Panc1 (cell line): ENCODE measurements around the gene TADA1. TPM values are rescaled to one million over a fixed set of nuclear protein-coding genes. Genes with fewer than 3 reads are reported as not detected.

Source experiments
- ATAC-seq: fragments of 200-7000 bp; cut with Tn5 transposase; 2 replicates; pipeline ENCODE4 v1.9.1; 2020; ENCODE audit warnings: mild to moderate bottlenecking, moderate library complexity
- BruUV-seq: library from RNA; stranded (reverse); fragments of 400-500 nt; replicated peaks from 2 replicates; lab custom pipeline; 2021; lab: Mats Ljungman, UMichigan
- CTCF ChIA-PET: fragments of 300-600 bp; sonication (Branson Sonifier 250); formaldehyde crosslinking; loops from one replicate; lab custom pipeline; 2022; ENCODE audit warnings: antibody characterized with exemption; lab: Charles Lee
- POLR2A ChIA-PET: fragments of 300-600 bp; sonication (Branson Sonifier 250); formaldehyde crosslinking; loops from one replicate; lab custom pipeline; 2022; ENCODE audit warnings: antibody characterized with exemption; lab: Charles Lee
- DNase-seq: peaks from one replicate; pipeline ENCODE4 v3.0.0-alpha.2; 2010; ENCODE audit warnings: low read depth, low spot score
- H3K27ac ChIP-seq: 2 replicates; pipeline ENCODE4 v1.5.1; 2011; ENCODE audit warnings: mild to moderate bottlenecking, low read length, inconsistent platforms
- H3K27me3 ChIP-seq: fragments of 200-500 bp; sonication (Bioruptor generic); 2 replicates; pipeline ENCODE4 v1.6.0; 2014; ENCODE audit warnings: low read length, inconsistent platforms; ENCODE audit not compliant: control insufficient read depth, insufficient read depth
- H3K36me3 ChIP-seq: fragments of 200-500 bp; sonication (Bioruptor generic); 2 replicates; pipeline ENCODE4 v1.5.1; 2014; ENCODE audit warnings: inconsistent platforms, mild to moderate bottlenecking, low read length, moderate library complexity; ENCODE audit not compliant: control insufficient read depth, insufficient read depth
- H3K4me1 ChIP-seq: 2 replicates; pipeline ENCODE4 v1.5.1; 2011; ENCODE audit warnings: inconsistent platforms, mild to moderate bottlenecking, low read length, moderate library complexity; ENCODE audit not compliant: control insufficient read depth, insufficient read depth
- H3K4me3 ChIP-seq, 2 experiments: 2 replicates each; pipeline ENCODE4 v1.5.1; 2011 to 2012; ENCODE audit warnings: low read depth in 2 of 2, low read length in 2 of 2, mild to moderate bottlenecking in 2 of 2, inconsistent platforms in 1 of 2, moderate library complexity in 1 of 2
- H3K9me3 ChIP-seq: fragments of 200-500 bp; sonication (Bioruptor generic); 2 replicates; pipeline ENCODE4 v1.5.1; 2014; ENCODE audit warnings: low read depth, mild to moderate bottlenecking, inconsistent platforms, low read length, moderate library complexity; ENCODE audit not compliant: control insufficient read depth, insufficient read depth
- POLR2AphosphoS5 ChIP-seq: IDR thresholded peaks from 2 replicates; pipeline ENCODE4 v1.6.1; 2012; ENCODE audit warnings: mild to moderate bottlenecking, low read depth, low read length, moderate library complexity
- SIN3A ChIP-seq: IDR thresholded peaks from 2 replicates; pipeline ENCODE4 v1.6.1; 2012; ENCODE audit warnings: low read depth, mild to moderate bottlenecking, low read length, moderate library complexity, borderline replicate concordance; ENCODE audit not compliant: insufficient read depth
- TCF7L2 ChIP-seq: IDR thresholded peaks from 2 replicates; pipeline ENCODE4 v1.6.1; 2011; ENCODE audit warnings: mild to moderate bottlenecking, low read depth, low read length, inconsistent platforms
- in situ Hi-C: cut with HindIII; loops from 2 replicates; pipeline ENCODE4 v1.10.0; 2016; ENCODE audit warnings: low sequenced_read_pairs, low pct_unique_long_range_greater_than_20kb
- intact Hi-C: fragments of 100-400 bp; cut with micrococcal nuclease; formaldehyde crosslinking; loops from one replicate; pipeline ENCODE4 v1.10.0; 2022; ENCODE audit not compliant: unreplicated experiment
- total RNA-seq: library from RNA; stranded (reverse); gene quantifications from one replicate; pipeline ENCODE4 v1.2.1, GENCODE V29; 2021; ENCODE audit not compliant: unreplicated experiment
- TF ChIP-seq, protein P1 (sequence below), 2 experiments: IDR thresholded peaks; 2 replicates each; pipeline ENCODE4 v1.6.1; 2011 to 2012; ENCODE audit warnings: low read depth in 2 of 2, control low read depth in 1 of 2, low read length in 1 of 2, mild to moderate bottlenecking in 1 of 2, moderate library complexity in 1 of 2; ENCODE audit not compliant: insufficient read depth in 1 of 2
- TF ChIP-seq, protein P2 (sequence below): fragments of 450-650 bp; IDR thresholded peaks from 2 replicates; pipeline ENCODE4 v1.5.1; 2017; ENCODE audit warnings: mild to moderate bottlenecking

Gene TADA1
- total RNA-seq, 1 experiment from 2014 or later: 12.3 TPM

DNA sequence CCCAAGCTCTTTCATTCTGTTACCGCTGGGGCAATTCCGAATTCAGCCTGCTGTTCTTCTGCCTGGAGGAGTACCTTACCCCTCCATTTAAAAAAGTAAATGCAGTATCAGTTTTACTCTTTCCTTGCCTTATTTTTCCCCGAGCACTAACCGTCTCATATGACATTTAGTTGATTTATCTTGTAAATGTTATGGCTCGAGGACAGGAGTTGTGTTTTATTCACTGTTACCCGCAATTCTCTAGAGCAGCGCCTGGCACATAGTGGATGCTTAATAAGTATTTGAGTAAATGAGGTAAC, 425 bp upstream of the TADA1 start:
- no peak for DNase-seq
- peaks cover 3% of the 10 kb centered on the region for H3K4me1 ChIP-seq
- TF ChIP-seq, protein P1, sequence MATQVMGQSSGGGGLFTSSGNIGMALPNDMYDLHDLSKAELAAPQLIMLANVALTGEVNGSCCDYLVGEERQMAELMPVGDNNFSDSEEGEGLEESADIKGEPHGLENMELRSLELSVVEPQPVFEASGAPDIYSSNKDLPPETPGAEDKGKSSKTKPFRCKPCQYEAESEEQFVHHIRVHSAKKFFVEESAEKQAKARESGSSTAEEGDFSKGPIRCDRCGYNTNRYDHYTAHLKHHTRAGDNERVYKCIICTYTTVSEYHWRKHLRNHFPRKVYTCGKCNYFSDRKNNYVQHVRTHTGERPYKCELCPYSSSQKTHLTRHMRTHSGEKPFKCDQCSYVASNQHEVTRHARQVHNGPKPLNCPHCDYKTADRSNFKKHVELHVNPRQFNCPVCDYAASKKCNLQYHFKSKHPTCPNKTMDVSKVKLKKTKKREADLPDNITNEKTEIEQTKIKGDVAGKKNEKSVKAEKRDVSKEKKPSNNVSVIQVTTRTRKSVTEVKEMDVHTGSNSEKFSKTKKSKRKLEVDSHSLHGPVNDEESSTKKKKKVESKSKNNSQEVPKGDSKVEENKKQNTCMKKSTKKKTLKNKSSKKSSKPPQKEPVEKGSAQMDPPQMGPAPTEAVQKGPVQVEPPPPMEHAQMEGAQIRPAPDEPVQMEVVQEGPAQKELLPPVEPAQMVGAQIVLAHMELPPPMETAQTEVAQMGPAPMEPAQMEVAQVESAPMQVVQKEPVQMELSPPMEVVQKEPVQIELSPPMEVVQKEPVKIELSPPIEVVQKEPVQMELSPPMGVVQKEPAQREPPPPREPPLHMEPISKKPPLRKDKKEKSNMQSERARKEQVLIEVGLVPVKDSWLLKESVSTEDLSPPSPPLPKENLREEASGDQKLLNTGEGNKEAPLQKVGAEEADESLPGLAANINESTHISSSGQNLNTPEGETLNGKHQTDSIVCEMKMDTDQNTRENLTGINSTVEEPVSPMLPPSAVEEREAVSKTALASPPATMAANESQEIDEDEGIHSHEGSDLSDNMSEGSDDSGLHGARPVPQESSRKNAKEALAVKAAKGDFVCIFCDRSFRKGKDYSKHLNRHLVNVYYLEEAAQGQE (IDR thresholded peaks at IDR 0.05; ENCODE audit: insufficient read depth in 1 of 2, low read depth in 2 of 2, low read length in 1 of 2): no peak
- TF ChIP-seq TCF7L2: peak; percentile 8
- no peaks in the 10 kb centered on the region for H3K9me3 ChIP-seq
- peak overlapping the region; percentile 75 for H3K27ac ChIP-seq
- ChIA-PET CTCF (interaction anchor here (0.7 to 0.8 kb wide), 2 partner anchors 9 to 182 kb away, joined by 3 to 4 read pairs; no protein-coding TSS in a partner anchor), POLR2A (interaction anchor here (0.7 kb wide), 1 partner anchor 22 kb away, joined by 7 read pairs; no protein-coding TSS in a partner anchor)
- intact Hi-C loops: no loop called here
- peak overlapping the region; percentile 81 to 88 for H3K4me3 ChIP-seq
- in situ Hi-C loops: no loop called here
- BruUV-seq: no TSS peak
- ATAC-seq: no peak
- no peaks in the 10 kb centered on the region for H3K27me3 ChIP-seq
- H3K36me3 ChIP-seq: no peaks in the 10 kb centered on the region

DNA sequence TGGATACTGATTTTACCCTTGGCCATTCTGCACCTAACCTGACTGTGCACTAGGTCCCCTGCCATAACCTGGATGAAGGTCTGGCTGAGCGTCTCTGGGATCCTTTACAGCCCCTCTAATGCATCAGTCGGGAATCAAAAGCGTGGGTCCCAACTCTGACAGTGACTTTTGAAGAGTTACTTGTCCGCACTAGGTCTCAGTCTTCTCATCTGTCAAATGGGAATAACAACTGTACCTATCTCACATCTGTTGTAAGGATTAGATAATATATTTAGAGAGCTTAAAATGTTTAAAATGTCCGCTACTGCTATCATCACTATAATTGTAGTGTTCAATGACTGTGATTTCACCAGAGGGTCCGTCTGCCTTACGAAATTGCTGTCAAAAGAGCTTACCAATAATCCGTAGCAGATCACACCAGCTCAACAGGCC, 746 bp downstream of the TADA1 start:
- ATAC-seq: no peak
- H3K4me3 ChIP-seq: peak overlapping the region; percentile 81 to 88
- POLR2A ChIA-PET: no interaction called here

More for the DNA sequence above, 746 bp downstream of the TADA1 start:
- TF ChIP-seq POLR2AphosphoS5 (no peak), TCF7L2 (no peak), SIN3A (no peak)
- TF ChIP-seq, protein P1 (IDR thresholded peaks at IDR 0.05; ENCODE audit: insufficient read depth in 1 of 2, low read depth in 2 of 2, low read length in 1 of 2): no peak
- TF ChIP-seq, protein P2, sequence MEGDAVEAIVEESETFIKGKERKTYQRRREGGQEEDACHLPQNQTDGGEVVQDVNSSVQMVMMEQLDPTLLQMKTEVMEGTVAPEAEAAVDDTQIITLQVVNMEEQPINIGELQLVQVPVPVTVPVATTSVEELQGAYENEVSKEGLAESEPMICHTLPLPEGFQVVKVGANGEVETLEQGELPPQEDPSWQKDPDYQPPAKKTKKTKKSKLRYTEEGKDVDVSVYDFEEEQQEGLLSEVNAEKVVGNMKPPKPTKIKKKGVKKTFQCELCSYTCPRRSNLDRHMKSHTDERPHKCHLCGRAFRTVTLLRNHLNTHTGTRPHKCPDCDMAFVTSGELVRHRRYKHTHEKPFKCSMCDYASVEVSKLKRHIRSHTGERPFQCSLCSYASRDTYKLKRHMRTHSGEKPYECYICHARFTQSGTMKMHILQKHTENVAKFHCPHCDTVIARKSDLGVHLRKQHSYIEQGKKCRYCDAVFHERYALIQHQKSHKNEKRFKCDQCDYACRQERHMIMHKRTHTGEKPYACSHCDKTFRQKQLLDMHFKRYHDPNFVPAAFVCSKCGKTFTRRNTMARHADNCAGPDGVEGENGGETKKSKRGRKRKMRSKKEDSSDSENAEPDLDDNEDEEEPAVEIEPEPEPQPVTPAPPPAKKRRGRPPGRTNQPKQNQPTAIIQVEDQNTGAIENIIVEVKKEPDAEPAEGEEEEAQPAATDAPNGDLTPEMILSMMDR: no peak
- H3K36me3 ChIP-seq: no peaks in the 10 kb centered on the region
- H3K9me3 ChIP-seq: no peaks in the 10 kb centered on the region
- intact Hi-C loops: no loop called here
- H3K4me1 ChIP-seq: peaks cover 3% of the 10 kb centered on the region
- CTCF ChIA-PET: no interaction called here
- H3K27ac ChIP-seq: peak overlapping the region; percentile 69
- no TSS peak for BruUV-seq
- DNase-seq: peak; percentile 12
- in situ Hi-C loops: no loop called here
- no peaks in the 10 kb centered on the region for H3K27me3 ChIP-seq
